HepG2 (cell line): ENCODE measurements around the gene DNAAF1. TPM values are rescaled to one million over a fixed set of nuclear protein-coding genes. Genes with fewer than 3 reads are reported as not detected.
A peak's percentile ranks its signal among the peaks of the same experiment; 100 is the strongest.

Experiments
- ATAC-seq: fragments of 200-7000 bp; cut with Tn5 transposase; 3 replicates; pipeline ENCODE4 v1.9.1; 2020; ENCODE audit warnings: mild to moderate bottlenecking, moderate library complexity
- BruUV-seq: library from RNA; stranded (reverse); fragments of 400-500 nt; replicated peaks from 2 replicates; lab custom pipeline; 2021; lab: Mats Ljungman, UMichigan
- CTCF ChIA-PET: fragments of 300-600 bp; formaldehyde crosslinking; extraction: SDS; loops from one replicate; lab custom pipeline; 2021; ENCODE audit warnings: low total read pairs, inconsistent platforms, low intra/inter-chr PET ratio; lab: Yijun Ruan, JAX
- POLR2A ChIA-PET: fragments of 350-600 bp; sonication (Branson Sonifier 250); formaldehyde crosslinking; loops from one replicate; lab custom pipeline; 2020; ENCODE audit warnings: antibody characterized with exemption, inconsistent platforms; lab: Yijun Ruan, JAX
- DNase-seq: peaks from one replicate; pipeline ENCODE4 v3.0.0-alpha.2; 2015; ENCODE audit warnings: low spot score
- FAIRE-seq: peaks from 3 replicates; lab custom pipeline; 2011; peaks lifted over from hg19 to GRCh38; lab: Jason Lieb, UNC
- H2AFZ ChIP-seq: one replicate; pipeline ENCODE4 v1.6.1; 2011; ENCODE audit warnings: low read length, inconsistent platforms
- H3K27ac ChIP-seq: fragments of 300-600 bp; 3 replicates; pipeline ENCODE4 v1.8.0; 2011; ENCODE audit warnings: mixed run types, mild to moderate bottlenecking, mixed read lengths, low read length, inconsistent platforms; ENCODE audit not compliant: insufficient read depth; ENCODE audit errors: extremely low read length
- H3K27me3 ChIP-seq, 2 experiments: fragments of 200-600 bp in 1 of 2; 2 replicates in 1 of 2; 3 replicates in 1 of 2; pipeline versions ENCODE4 v1.6.0 to v1.8.0; 2011; ENCODE audit warnings: low read length in 2 of 2, mild to moderate bottlenecking in 2 of 2, moderate library complexity in 2 of 2, inconsistent platforms in 1 of 2; ENCODE audit not compliant: insufficient read depth in 2 of 2, control insufficient read depth in 1 of 2
- H3K36me3 ChIP-seq, 2 experiments: fragments of 200-600 bp in 1 of 2; replicated peaks in 1 of 2; 2 replicates in 1 of 2; 3 replicates in 1 of 2; pipeline versions ENCODE4 v1.5.1 to v1.8.0; 2011; ENCODE audit warnings: low read length in 2 of 2, inconsistent platforms in 1 of 2; ENCODE audit not compliant: insufficient read depth in 2 of 2, control insufficient read depth in 1 of 2
- H3K4me1 ChIP-seq: 2 replicates; pipeline ENCODE4 v1.5.1; 2012; ENCODE audit warnings: low read length, inconsistent platforms; ENCODE audit not compliant: insufficient read depth
- H3K4me2 ChIP-seq: 2 replicates; pipeline ENCODE4 v1.6.0; 2011; ENCODE audit warnings: low read depth, low read length, inconsistent platforms
- H3K4me3 ChIP-seq, 3 experiments: fragments of 200-600 bp in 1 of 3; sonication (generic), shearing (Covaris generic) in 1 of 3; replicated peaks in 1 of 3; 2 replicates each; pipeline ENCODE4 v1.5.1; 2011 to 2016; ENCODE audit warnings: low read length in 3 of 3, inconsistent platforms in 2 of 3, low read depth in 2 of 3, mild to moderate bottlenecking in 2 of 3, control low read depth in 1 of 3, mixed read lengths in 1 of 3; ENCODE audit not compliant: insufficient read depth in 1 of 3
- H3K79me2 ChIP-seq: one replicate; pipeline ENCODE4 v1.6.1; 2011; ENCODE audit warnings: low read length, inconsistent platforms; ENCODE audit not compliant: insufficient read depth
- H3K9ac ChIP-seq: 2 replicates; pipeline ENCODE4 v1.6.0; 2011; ENCODE audit warnings: mild to moderate bottlenecking, low read depth, low read length, inconsistent platforms; ENCODE audit not compliant: insufficient read depth
- H3K9me3 ChIP-seq: 2 replicates; pipeline ENCODE4 v1.5.1; 2012; ENCODE audit warnings: mild to moderate bottlenecking, low read length
- H4K20me1 ChIP-seq: 2 replicates; pipeline ENCODE4 v1.6.0; 2011; ENCODE audit warnings: inconsistent platforms, mild to moderate bottlenecking, low read length, moderate library complexity; ENCODE audit not compliant: insufficient read depth
- AGO1 ChIP-seq: fragments of 200-400 bp; formaldehyde crosslinking; IDR thresholded peaks from 2 replicates; pipeline ENCODE4 v1.6.1; 2017; ENCODE audit warnings: mild to moderate bottlenecking, low read depth, low read length, moderate library complexity; ENCODE audit not compliant: poor library complexity, severe bottlenecking
- EED ChIP-seq: sonication (generic); formaldehyde crosslinking; IDR thresholded peaks from 2 replicates; pipeline ENCODE4 v1.5.0; 2020; ENCODE audit warnings: mild to moderate bottlenecking, missing genetic modification reagents
- FUBP1 ChIP-seq: sonication (generic); formaldehyde crosslinking; IDR thresholded peaks from 2 replicates; pipeline ENCODE4 v1.5.1; 2020; ENCODE audit warnings: missing genetic modification reagents, mild to moderate bottlenecking, borderline replicate concordance
- HMGXB4 ChIP-seq, 2 experiments: sonication (generic) in 1 of 2; formaldehyde crosslinking in 1 of 2; IDR thresholded peaks; 2 replicates each; pipeline versions ENCODE4 v1.4.0 to v1.6.1; 2018 to 2020; ENCODE audit warnings: missing genetic modification reagents in 2 of 2, borderline replicate concordance in 1 of 2, low read depth in 1 of 2, mild to moderate bottlenecking in 1 of 2, missing biosample characterization in 1 of 2
- HNRNPL ChIP-seq: fragments of 200-400 bp; formaldehyde crosslinking; IDR thresholded peaks from 2 replicates; pipeline ENCODE4 v1.6.1; 2017; ENCODE audit warnings: mild to moderate bottlenecking, low read depth, low read length
- HOXD1 ChIP-seq: sonication (generic); formaldehyde crosslinking; IDR thresholded peaks from 2 replicates; pipeline ENCODE4 v1.5.0; 2020; ENCODE audit warnings: missing genetic modification reagents
- KDM5B ChIP-seq: sonication (generic); formaldehyde crosslinking; IDR thresholded peaks from 2 replicates; pipeline ENCODE4 v1.4.0; 2020; ENCODE audit warnings: missing genetic modification reagents, mild to moderate bottlenecking, borderline replicate concordance
- RXRB ChIP-seq: IDR thresholded peaks from 2 replicates; pipeline ENCODE4 v1.6.1; 2016; ENCODE audit warnings: borderline replicate concordance, missing genetic modification reagents, missing compliant biosample characterization
- ZNF225 ChIP-seq: sonication (generic); formaldehyde crosslinking; IDR thresholded peaks from 2 replicates; pipeline ENCODE4 v1.4.0; 2020; ENCODE audit warnings: mild to moderate bottlenecking, missing genetic modification reagents
- ZNF280B ChIP-seq: sonication (generic); formaldehyde crosslinking; IDR thresholded peaks from 2 replicates; pipeline ENCODE4 v1.5.0; 2020; ENCODE audit warnings: missing genetic modification reagents, mild to moderate bottlenecking, borderline replicate concordance
- ZNF543 ChIP-seq: sonication (generic); formaldehyde crosslinking; IDR thresholded peaks from 2 replicates; pipeline ENCODE4 v1.4.0; 2020; ENCODE audit warnings: mild to moderate bottlenecking, missing genetic modification reagents
- ZNF639 ChIP-seq: conservative IDR thresholded peaks from 2 replicates; pipeline ENCODE4 v1.6.1; 2018; ENCODE audit warnings: missing genetic modification reagents
- ZSCAN21 ChIP-seq: sonication (generic); formaldehyde crosslinking; IDR thresholded peaks from 2 replicates; pipeline ENCODE4 v1.8.0; 2022; ENCODE audit warnings: mild to moderate bottlenecking, missing genetic modification reagents, moderate library complexity, borderline replicate concordance
- WGBS: methylation state at CpG from one replicate; pipeline ENCODE4 v1.1.6; 2017; ENCODE audit warnings: low lambda C conversion rate; 5-methylcytosine and 5-hydroxymethylcytosine counted together
- in situ Hi-C: cut with HindIII; loops from 2 replicates; pipeline ENCODE4 v1.10.0; 2017; ENCODE audit warnings: low pct_unique_long_range_greater_than_20kb; ENCODE audit not compliant: extremely low pct_ligation_motif_present
- intact Hi-C: fragments of 100-400 bp; cut with micrococcal nuclease; formaldehyde crosslinking; loops from one replicate; pipeline ENCODE4 v1.10.0; 2022; ENCODE audit not compliant: unreplicated experiment
- polyA plus RNA-seq, 8 experiments: library from polyadenylated mRNA; depleted of rRNA in 3 of 8; stranded (reverse) in 7 of 8; unstranded in 1 of 8; fragments of >200 nt; fragmentation: Illumina TruSeq in 4 of 8; extraction: Trizol in 4 of 8; gene quantifications; 2 replicates each; pipeline versions ENCODE4 v1.2.1 to v1.2.3, GENCODE V29; 2011 to 2016; ENCODE audit warnings: low read depth in 4 of 8, missing spikeins in 1 of 8, mixed read lengths in 1 of 8; ENCODE audit not compliant: insufficient read depth in 1 of 8
- total RNA-seq, 5 experiments: library from RNA; depleted of rRNA; stranded (reverse); fragments of >200 nt; fragmentation: Illumina TruSeq; extraction: Trizol; gene quantifications; 2 replicates each; pipeline ENCODE4 v1.2.3, GENCODE V29; 2016; ENCODE audit warnings: low read depth in 1 of 5

Gene DNAAF1
- total and polyA plus RNA-seq, 2 of the 13 experiments (the other 11 are each of a cell fraction or from before 2014, with no cell fraction given), result 0.04 TPM; not detected in 1

- Histone ChIP-seq H3K9ac (peak overlapping the region; percentile 25; the same call in 1 of the 2 replicates), H3K4me1 (peaks cover 37% of the 10 kb centered on the region), H3K27ac (peak overlapping the region; percentile 43), H3K4me2 (peak overlapping the region; percentile 75), H3K79me2 (no peaks in the 10 kb centered on the region), H3K36me3 (peaks cover 9 to 22% of the 10 kb centered on the region in 2 experiments; a peak in 4 of 5 replicates), H3K27me3 (peaks cover 1 to 6% of the 10 kb centered on the region in 2 experiments; a peak in 3 of 5 replicates), H3K4me3 (peak overlapping the region; percentile 10 to 61 (median 38)), H4K20me1 (no peaks in the 10 kb centered on the region), H3K9me3 (no peaks in the 10 kb centered on the region), H2AFZ (no peak overlapping the region)
- CTCF ChIA-PET, result interaction anchor here (1.6 kb wide), 1 partner anchor 92 kb away, joined by 23 read pairs; no protein-coding TSS in a partner anchor
- BruUV-seq, result no TSS peak
- DNase-seq (peak; percentile 31), ATAC-seq (peak; percentile 50), FAIRE-seq (no peak)
- in situ Hi-C loops (loop anchor here (5.0 to 25.0 kb wide), 2 partner anchors 89 to 214 kb away; partner anchors contain the start of genes NECAB2 and OSGIN1), intact Hi-C loops (loop anchor here (5.0 kb wide), 1 partner anchor 224 kb away; the partner anchor contains the start of gene OSGIN1)
- WGBS, result 3% methylated on average over 12 of the region's 18 CpGs
- POLR2A ChIA-PET, result interaction anchor here (0.8 to 2.6 kb wide), 9 partner anchors 11 to 222 kb away, joined by 3 to 18 read pairs (median 4); partner anchors contain the start of genes DNAAF1, HSDL1, MBTPS1 and TAF1C
- no peak for TF ChIP-seq ZNF280B (CRISPR knock-in tag)
- TF ChIP-seq ZSCAN21, result 0 out of 2 replicates have a peak, but pooled peaks have one; percentile 15
- 0 out of 2 replicates have a peak, but pooled peaks have one; percentile 13 for TF ChIP-seq HOXD1
- 0 out of 2 replicates have a peak, but pooled peaks have one; percentile 5 for TF ChIP-seq RXRB
- 0 out of 2 replicates have a peak, but pooled peaks have one; percentile 16 for TF ChIP-seq ZNF225 (CRISPR knock-in tag)
- peak; percentile 82 for TF ChIP-seq AGO1
- 0 out of 2 replicates have a peak, but pooled peaks have one; percentile 54 for TF ChIP-seq HNRNPL
- TF ChIP-seq HMGXB4 (CRISPR knock-in tag; IDR thresholded peaks at IDR 0.05; ENCODE audit: borderline replicate concordance in 1 of 2, low read depth in 1 of 2), result 0 out of 4 replicates have a peak, but pooled peaks have one; percentile 2 to 16
- TF ChIP-seq ZNF543 (CRISPR knock-in tag), result no peak
- TF ChIP-seq EED (CRISPR knock-in tag), result 0 out of 2 replicates have a peak, but pooled peaks have one; percentile 23
- TF ChIP-seq FUBP1 (CRISPR knock-in tag), result no peak
- TF ChIP-seq KDM5B (CRISPR knock-in tag), result no peak; the same call in 1 of the 2 replicates
- TF ChIP-seq ZNF639 (CRISPR knock-in tag), result 0 out of 2 replicates have a peak, but pooled peaks have one; percentile 38
Measured at GRCh38 chr16:84176192-84177053, 31.3 kb downstream of the DNAAF1 start.
